GM21529 (cell line): ENCODE results near the gene RPP25L.

ENCODE experiments used
- ATAC-seq: cut with Tn5 transposase; IDR thresholded peaks from one replicate; pipeline ENCODE4 v1.9.1; 2021; ENCODE audit not compliant: unreplicated experiment

RPP25L gene

DNA sequence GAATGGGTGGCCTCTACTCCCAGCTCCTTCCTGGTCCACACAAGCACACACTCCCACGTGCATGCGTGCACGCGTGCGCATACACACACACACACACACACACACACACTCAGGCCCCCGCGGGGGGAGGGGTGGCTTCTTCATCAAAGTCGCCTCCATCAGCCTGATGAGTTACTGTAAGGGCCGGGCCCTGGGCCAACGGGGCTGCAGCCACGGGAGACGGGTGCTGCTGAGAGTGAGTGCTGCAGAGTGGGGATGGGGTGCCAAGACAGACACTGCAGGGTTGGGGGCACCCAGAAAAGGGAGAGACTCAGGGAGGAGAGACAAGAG, 40.5 kb downstream of the RPP25L start:
- ATAC-seq, result no peak

DNA sequence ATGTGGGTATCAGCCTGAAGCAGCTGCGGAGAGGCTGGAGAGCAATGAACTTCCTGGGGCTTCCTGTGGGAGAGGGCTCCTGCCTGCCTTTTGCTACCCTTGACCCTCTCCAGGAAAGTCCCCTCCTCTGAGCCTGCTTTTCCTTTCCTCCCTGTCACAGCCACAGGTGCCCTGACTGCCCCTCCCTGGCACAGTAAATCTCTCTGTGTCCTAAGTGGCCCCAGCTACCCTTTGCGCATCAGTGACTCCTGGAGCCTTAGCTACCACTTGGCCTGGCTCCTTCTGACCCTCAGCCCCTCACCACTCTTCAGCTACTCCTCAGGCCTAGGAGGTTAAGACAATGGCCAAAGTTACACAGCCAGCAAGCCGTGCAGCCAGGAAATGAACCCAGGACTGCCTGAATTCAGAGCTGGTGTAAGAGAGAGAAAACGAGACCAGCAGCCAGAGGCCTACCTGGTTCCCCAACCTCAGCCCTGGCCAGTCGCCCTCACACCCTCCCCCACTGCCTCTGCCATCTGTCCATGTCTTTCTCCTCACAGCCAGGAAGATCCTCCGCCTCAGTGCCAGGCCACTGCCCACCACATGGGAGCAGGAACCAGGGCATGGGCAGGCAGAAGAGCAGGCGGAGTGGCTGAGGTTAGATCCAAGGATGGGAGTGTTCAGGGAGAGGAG, 41.0 kb downstream of the RPP25L start:
- ATAC-seq, result no peak

DNA sequence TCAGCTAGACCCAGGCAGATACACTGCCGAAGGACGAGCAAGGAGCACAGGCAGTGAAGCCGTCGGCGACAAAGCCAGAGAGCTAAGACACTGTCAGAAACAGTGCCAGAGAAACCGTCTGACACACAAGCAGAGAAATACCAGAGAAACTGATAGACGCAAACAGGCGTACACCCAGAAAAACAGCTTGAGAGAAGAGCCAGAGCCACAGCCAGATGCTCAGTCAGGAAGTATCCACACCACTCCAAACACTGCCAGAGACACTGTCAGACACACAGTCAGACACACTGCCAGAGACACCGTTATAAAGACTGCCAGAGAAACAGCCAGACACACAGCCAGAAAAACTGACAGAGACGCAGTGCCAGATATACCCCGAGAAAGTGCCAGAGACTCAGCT, 41.5 kb downstream of the RPP25L start:
- no peak for ATAC-seq

DNA sequence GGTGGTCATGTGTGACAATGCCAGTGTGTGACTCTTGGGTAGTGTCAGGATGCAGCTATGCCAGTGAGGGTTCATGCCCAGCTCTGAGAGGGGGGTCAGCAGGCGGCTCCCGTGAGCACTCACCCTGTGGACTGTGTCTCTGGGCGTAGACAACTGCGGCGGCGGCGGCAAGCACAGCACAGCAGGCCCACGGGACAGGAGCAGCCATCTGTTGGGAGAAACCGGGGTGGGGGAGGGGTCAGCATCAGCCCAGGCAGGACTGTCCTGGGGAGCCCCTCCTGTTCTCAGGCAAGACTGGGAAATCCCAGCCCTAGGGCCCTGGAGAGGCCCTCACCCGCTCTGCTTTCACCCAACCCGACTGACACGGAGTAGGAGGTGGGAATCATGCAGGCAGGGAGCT, 43.1 kb downstream of the RPP25L start:
- no peak for ATAC-seq

DNA sequence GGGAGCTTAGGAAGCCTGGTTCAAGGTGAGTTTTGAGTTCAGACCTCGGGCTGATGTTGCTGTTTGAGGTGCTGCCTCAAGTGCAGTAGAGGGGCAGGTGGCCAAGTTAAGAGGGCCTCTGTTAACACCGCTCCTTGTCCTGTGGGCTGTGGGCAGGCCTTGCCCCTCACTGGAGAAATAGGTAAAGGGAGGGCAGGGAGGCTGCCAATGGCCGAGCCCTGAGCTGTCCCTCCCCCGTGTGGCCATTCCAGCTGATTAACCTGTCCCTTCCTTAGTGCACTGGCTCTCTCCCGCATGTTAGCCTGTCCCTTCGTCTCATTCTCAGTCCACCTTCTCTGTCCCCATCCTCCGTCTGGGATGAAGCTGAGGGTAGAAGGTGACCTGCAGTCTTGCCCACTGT, 43.8 kb downstream of the RPP25L start:
- ATAC-seq, result no peak

DNA sequence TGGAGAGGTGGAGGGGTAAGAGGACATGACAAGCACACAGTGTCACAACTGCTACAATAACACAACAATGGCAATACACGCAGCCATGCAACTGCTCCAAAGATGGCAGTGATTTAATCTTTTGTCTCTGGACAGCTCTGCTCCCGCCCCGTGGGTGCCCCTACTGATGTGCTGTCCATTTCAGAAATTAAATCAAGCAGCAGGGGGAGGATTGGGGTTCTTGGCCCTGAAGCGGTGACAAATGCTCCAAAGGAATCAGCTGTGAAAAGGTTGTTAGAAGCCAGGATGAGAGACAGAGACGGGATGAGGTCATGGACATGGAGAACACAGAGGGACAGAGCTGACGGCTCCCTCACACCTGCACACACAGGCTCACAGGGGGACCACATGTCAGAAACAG, 44.9 kb downstream of the RPP25L start:
- ATAC-seq, result no peak

DNA sequence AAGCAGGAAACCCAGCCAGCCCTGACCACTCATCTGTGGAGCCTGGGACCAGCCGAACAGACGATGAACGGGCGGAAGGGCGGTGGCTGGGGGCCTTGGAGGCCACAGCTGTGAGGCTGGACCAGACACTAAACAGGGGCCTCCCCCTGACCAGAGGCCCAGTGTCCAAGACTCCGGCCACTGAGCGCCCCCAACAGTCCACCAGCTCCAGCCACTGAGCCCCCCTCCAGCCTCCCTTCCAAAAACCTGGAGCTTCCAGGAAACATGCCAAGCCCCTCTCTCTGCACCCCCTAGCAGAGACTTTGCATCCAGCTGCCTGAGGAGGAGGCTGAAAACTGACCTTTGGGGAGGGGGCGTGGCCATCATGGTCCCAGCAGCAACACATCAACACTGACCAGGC, 45.6 kb downstream of the RPP25L start:
- ATAC-seq, result no peak

DNA sequence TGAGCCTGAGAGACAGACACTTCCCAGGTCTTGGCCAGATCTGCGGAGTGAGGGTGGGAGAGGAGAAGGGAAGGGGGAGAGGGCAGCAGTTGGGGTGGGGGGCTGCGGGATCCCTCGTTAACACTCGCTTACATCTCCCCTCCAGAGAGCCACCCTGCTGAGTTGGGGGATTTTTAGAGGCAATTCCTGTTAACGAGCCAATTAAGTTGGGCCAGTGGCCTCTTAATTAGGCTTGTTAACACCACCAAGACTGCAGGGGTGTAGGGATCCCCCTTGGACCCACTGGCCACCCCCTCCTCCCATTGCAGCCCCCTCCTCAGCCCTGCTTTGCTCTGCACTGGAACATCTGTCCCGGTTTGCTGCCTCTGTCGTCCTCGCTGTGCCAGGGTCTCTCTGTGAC, 46.0 kb downstream of the RPP25L start:
- no peak for ATAC-seq

DNA sequence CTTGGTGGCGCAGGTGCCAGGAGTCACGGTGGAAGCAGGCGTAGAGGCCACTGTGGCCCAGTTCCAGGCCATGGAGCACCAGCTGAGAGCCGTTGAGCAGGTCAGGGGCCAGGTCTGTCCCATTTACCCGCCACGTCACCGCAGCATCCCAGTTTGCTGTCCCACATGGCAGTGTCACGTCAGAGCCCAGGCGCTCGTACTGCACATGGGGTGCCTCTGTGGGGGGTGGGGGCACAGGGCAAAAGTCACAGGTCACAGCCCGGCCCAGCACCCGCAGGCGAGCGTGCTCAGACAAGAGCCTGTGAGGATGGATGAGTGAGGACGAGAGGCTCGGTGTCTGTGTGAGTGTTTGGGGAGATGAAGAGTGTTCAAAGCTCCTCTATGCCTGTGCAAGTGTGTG, 47.3 kb downstream of the RPP25L start:
- no peak for ATAC-seq

DNA sequence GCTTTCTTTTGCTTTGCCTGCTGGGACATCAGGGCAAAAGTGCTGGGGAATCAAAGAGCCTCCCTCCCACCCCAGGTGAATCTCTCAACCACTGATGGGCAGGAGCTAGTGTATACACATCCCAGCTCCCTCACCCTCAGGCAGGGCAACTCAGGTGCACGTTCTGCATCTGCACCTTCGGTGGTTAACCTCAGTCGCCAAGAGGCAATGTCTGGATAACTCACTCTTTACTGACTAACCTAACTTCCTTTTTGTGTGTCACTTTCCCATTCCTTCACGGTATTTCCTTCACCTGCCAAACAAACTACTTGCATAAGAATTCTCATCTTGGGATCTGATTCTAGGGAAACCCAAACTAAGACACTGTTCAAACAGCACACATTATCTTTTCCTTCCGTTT, 48.6 kb downstream of the RPP25L start:
- ATAC-seq, result no peak

DNA sequence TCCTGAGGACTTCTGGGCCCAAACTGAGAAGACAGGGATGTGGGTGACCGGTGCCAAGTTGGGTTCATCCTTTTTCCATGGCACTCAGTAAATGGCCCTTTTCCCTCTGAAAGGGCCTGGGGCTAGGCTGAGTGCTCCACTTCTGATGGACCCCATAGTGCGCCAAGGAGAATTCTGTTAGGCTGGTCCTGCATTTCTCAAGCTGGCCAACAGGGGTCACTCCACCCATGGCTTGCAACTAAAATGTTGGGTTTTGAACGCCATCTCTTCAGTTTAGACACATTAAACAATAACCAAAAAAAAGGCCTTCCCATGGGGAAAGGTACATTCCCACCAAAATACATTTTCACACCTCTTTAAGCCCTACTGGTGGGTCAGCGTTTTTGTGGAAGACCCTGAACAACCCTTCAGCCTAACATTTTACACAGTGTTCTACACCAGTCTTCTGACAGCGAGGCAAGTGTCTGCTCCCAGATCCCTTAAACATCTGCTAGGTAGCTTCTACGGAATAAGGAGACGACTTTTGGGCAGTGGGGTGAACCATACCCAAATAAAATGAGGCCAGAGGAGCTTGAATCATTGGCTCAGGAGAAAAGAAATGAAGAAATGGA, 49.7 kb downstream of the RPP25L start:
- no peak for ATAC-seq

DNA sequence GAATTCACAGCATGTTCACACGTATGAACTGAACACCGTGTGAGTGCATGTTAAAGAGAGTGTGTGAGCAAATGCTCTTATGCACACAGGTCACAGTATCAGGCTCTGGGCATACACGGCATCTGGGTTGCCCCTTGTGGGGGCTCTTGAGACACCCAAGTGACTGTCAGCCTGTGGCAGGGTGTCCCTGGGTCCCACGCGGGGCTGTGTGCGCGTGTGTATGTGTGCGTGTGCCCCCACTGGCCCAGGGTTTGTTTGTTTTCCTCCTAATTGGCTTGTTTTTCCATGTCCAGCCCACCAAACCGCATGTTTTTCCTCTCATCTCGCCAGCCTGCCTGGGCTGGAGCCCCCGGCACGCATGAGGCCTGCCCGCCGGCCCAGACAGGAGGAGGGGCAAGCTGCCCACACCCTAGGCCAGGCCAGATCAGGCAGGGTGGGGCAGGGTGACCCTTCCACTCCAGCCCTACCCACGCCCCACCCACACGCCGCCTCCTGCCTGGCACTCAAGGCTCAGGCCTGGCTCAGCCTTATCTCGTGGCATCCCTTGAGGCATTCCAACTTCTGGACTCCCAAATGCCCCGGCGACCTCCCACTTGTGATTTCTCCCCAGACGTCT, 51.2 kb downstream of the RPP25L start:
- ATAC-seq, result no peak
